GM18870 (cell line): Measurements from ENCODE around the gene ZNF232.
"Not testable (repeated sequence)": the region's sequence is repeated elsewhere in the genome, so short reads cannot be mapped to it uniquely, and the experiment has no call there.

Experiments used
- ATAC-seq: cut with Tn5 transposase; IDR thresholded peaks from one replicate; pipeline ENCODE4 v1.9.1; 2021; ENCODE audit warnings: moderate library complexity; ENCODE audit not compliant: unreplicated experiment

Gene ZNF232

DNA sequence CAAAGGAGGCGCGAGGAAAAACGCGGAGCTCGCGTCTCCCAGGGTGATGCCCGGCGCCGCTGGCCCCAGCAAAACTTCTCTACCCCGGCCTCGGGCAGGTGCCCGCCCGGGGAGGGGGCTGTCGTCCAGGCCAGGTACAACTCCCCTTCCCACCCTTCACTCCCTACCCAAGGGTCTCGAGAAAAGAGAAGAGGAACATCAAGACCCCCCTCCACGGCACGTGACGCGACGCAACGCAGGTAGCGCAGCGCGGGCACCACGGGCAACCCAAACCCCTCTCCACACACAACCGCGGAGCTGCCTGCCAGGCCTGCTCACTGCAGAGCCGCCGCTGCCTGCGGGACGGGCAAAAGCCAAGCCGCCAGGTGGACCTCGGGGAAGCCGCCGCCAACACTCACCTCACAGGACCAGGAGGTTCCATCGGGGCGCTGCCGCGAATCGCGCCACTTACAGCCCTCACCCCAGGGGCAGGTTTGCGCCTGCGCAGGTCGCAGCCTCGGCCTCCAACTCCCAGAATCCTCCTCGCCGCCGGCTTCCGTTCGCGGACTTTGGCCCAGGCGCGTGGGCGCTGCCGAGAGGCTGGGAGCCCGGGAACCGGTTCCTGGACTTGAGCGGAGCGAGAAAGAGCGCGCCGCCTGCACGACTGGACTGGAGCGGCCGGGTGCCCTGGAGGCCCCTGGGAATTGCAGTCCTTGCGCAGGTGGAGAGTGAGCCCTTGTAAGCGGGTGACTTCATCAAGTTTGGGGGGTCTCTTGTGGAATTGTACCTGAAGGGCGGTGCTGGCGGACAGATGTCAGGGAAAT, at the start of gene ZNF232:
ZNF232 (minus strand) TSS at position 477 of the 803 bp plus-strand sequence; CDS start at position 421, 56 bp downstream.
- ATAC-seq, result peak; percentile 42

- not testable (repeated sequence) for ATAC-seq
These were observed 49.0 kb upstream of the ZNF232 start for GRCh38 chr17:5160702-5161101.

GRCh38 chr17:5146122-5146521, 34.4 kb upstream of the ZNF232 start:
- not testable (repeated sequence) for ATAC-seq

DNA sequence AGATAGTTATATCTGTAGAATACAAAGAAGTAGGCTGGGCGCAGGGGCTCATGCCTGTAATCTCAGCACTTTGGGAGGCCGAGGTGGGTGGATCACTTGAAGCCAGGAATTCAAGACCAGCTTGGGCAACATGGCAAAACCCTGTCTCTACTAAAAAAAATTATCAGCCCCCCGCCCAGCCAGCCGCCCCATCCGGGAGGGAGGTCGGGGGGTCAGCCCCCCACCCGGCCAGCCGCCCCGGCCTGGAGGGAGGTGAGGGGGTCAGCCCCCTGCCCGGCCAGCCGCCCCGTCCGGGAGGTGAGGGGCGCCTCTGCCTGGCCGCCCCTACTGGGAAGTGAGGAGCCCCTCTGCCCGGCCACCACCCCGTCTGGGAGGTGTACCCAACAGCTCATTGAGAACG, 31.2 kb upstream of the ZNF232 start:
- not testable (repeated sequence) for ATAC-seq

GRCh38 chr17:5139458-5139732, 27.7 kb upstream of the ZNF232 start:
- no peak for ATAC-seq

DNA sequence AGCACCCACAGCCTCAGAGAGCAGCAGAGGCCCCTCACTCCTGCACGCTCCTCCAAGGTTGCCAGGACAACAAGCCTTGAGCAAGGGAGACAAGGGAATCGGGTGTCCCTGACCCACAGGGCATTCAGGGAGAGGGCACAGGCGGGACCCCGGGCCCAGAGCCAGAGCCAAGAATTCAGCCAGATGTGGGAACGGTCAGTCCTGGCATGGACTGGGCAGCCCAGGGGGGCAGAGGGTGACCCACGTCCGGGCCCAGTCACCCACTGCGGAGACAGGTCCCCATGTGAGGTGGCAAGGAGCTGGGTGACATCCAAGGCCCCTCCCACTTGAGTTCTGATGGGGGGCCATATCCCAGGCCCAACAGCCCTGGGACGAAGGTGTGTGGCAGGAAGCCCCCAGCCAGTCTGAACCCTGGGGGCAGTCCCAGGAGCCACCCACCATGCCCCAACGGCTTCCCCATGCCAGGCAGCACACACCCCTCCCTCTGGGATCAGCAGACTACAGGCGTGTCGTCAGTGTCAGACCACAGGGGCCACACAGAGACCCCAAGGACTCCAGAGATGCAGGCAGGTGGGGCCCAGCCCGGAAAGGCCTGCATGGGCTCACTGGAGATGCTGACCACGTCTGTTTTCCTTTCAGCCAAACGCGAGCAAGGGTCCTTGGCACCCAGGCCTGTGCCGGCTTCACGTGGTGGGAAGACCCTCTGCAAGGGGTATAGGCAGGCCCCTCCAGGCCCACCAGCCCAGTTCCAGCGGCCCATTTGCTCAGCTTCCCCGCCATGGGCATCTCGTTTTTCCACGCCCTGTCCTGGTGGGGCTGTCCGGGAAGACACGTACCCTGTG, 27.2 kb upstream of the ZNF232 start:
- no peak for ATAC-seq

DNA sequence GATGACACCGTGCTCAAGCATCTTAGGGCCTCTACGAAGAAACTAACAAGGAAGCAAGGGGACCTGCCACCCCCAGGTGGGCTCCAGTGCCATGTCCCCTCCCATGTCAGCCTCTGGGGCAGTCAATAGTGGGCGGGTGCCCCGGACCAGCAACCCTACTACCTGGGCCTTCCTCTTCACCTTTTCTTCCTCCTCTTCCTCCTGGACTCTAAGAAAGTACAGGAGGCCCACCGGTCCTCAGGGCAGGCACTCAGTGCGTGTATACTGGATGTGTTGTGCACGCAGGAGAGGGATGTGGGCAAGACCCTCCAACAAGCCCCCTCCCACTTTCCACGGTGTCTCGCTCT, 26.5 kb upstream of the ZNF232 start:
- ATAC-seq, result not testable (repeated sequence)

- ATAC-seq, result not testable (repeated sequence)
These were observed 26.0 kb upstream of the ZNF232 start for GRCh38 chr17:5137511-5138197.

DNA sequence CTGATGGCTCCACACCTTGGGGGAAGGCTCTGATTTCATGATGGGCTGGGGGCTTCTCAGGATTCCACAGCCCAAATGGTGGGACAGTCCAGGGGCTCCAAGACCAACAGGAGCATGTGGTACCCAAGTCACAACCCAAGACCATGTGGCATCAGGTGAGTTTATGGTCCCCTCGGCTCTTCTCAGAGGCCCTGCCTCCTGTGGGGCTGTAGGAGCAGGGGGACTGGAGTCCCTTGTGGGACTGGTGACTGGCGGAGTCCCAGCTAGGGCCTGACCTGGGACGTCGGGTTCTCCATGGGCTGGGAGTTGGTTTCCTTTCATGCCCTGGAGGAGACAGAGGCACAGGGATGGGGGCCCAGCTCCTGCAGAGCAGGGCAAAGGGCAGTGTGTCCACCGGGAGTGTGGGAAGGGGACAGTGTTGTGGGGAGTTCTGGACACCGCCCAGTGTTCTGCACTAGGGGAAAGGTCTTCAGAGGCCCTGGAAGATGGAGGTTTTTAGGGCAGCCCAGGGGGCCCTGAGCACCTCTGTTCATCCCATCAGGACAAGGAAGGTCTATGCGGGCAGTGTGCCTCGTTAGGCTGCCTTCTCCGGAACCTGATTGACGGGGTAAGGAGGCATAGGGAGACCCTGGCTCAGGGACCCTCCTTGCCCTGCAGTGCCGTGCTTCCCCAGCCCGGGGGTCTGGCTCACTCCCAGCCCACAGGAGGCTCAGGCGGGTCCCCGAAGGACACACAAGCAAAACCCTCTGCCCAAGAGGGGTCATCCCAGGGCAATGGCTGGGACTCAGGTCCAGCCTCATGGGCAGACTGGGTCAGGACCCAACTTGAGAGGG, 25.1 kb upstream of the ZNF232 start:
- not testable (repeated sequence) for ATAC-seq

DNA sequence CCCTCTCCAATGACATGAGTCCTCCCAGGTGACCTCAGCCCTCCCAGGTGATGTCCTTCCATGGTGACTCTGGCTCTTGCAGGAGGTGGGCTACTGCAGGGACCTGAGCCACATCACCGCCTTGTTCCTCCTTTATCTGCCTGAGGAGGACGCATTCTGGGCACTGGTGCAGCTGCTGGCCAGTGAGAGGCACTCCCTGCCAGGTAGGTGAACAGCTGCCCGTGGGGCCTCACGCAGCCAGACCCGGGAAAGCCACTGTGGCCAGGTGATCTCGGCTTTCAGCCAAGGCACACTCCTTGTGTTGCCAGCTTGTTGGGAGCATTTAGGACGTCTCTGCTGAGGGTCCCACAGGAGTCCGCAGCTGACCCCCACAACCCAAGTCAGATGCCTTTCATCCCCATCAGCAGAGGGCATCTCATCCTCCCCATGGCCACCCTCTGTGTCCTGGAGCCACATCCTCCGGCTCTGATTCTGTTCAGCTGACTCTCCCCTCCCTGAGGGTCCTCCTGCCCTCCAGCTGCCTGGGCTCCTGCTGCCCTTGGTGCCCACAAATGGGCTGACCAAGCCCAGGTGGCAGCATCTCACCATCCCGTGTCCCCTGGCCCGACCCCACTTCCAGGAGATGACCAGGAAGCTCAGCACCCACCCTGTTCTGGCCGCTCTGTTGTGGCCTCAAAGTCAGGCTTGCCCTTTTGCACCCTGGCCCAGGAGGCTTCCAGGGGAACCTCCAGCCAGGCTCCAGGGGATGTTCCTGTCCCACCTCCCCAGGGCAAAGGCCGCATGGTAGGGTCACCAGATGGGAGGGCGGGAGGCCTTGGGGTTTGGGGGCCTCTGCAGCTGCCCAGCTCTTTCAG, 24.3 kb upstream of the ZNF232 start:
- no peak for ATAC-seq

DNA sequence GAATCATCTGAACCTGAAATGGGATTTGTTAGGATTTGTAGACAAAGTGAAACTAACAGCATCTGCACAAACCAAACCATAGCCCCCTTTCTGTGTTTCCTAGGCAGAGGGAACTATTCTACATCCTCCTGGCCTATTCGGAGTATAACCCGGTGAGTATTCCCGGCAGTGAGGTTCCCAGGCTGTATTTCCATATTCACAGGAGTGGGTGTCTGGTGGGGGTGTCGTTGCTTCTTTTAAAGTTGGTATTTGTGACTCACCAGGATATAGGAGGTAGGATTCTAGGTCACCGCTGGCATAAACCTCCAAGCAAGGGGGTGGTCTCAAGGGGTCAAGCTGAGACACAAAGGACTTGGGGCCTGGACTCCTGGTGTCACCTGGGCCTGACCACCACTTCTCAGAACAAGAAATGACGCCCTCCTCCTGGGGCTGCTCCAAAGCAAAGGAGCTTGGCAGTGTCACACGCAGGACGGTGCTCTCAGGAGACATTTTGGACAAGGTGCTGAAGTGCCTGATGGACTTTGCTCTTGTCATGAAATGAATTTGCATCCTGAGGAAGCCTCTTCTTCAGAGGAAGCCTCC, 23.5 kb upstream of the ZNF232 start:
- not testable (repeated sequence) for ATAC-seq

- not testable (repeated sequence) for ATAC-seq
These were observed 22.9 kb upstream of the ZNF232 start for GRCh38 chr17:5134571-5134970.

GRCh38 chr17:5133961-5134360, 22.3 kb upstream of the ZNF232 start:
- not testable (repeated sequence) for ATAC-seq

DNA sequence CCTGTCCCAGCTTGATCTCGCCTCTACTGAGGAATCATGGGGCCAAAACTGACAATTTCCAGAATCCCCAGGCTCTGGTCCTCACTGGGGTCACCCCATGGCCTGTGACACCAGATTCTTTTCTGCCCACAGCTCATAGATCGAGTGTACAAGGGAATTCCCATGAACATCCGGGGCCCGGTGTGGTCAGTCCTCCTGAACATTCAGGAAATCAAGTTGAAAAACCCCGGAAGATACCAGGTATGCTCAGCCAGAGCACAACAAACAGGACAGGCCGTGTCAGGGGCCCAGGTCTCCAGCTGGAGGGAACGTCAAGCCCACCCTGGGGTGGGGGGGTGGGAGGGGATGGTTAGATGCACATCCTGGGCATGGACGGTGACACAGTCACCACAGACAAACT, 21.6 kb upstream of the ZNF232 start:
- ATAC-seq, result no peak

DNA sequence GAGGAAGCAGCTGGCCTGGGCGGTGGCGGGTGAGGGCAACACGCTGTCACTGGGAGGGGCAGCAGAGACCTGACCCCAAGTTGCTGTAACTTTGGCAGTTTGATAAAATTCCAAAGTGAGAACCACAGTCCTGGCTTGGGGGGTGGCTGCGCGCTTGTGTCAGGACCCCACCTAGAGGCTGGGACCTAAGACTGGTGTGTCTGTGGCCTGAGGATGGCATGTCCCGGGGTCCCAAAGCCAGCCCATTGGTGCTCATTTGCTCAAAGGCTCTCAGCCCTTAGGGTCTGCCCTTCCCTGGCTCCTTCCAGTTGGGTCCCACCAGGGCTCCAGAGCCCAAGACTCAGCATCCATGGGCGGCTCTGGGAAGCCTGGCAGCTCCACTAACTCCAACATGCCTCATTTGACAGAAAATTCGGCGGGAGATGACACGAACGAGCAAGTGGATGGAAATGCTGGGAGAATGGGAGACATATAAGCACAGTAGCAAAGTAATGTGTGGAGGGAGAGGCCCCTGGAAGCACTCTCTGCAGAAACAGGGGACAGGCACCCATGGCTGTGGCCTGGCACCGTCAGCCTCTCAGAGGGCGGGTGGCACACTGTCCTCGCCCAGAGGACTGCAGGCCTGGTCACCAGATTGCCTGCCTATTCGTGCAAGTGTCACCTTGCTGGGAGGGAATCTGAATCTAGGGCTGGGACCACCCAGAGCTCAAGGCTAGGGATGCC, 21.0 kb upstream of the ZNF232 start:
- not testable (repeated sequence) for ATAC-seq

DNA sequence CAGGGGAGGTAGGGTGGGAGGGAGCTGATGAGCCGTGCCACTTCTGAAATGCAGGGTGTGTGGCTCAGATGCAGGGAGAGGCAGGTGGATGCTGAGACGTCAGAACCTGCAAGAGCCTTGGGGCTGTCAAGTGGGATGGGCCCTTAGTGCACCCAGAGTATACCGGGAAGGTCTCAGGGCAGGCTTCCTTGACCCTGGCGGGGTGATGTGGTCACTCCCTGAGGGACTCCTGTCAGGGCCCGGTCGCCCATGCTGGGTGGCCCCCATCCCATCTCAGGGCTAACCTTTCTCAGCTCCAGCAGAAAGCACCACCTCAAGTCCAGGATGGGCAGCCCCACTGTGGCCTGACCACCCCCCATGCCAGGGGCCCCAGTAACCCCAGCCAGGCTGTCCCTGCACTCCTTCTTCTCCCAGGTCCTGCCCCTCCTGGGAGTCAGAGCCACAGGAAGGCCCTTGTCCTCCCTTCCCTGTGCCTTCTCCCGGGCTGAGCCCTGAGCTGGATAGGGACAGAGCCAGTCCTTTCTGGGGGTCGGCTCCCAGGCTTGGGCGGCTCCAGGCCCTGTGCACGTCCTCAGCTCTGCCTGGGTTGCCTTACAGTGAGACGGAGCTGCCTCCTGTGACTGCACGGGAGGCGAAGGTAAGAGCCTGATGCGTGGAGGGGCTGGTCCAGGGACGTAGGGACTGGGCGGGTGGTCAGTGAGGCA, 20.3 kb upstream of the ZNF232 start:
- ATAC-seq, result not testable (repeated sequence)

DNA sequence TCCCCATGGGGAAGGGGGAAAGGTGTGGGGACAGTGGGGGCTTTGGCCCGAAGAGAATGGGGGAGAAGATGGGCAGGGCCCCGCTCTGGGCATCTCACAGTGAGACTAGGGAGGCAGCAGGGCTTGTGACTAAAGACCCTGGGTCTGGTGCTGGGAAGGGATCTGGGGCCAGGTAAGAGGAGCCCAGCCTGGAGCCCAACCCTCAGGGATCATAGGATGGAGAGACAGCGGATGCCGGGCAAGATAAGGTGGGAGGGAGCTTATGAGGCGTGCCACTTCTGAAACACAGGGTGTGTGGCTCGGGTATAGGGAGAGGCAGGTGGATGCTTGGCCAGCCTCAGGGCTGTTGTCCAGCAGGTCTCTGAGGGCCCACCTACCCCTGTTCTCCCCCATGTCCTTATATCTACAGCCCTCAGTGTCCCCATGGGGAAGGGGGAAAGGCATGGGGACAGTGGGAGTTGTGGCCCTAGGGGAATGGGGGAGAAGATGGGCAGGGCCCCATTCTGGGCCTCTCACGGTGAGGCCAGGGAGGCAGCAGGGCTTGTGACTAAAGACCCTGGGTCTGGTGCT, 19.6 kb upstream of the ZNF232 start:
- ATAC-seq, result no peak

GRCh38 chr17:5130687-5131086, 19.0 kb upstream of the ZNF232 start:
- not testable (repeated sequence) for ATAC-seq
